ENCODE measurements around the gene GFI1. TPM values are rescaled to one million over a fixed set of nuclear protein-coding genes. Genes with fewer than 3 reads are reported as not detected.
A peak's percentile ranks its signal among the peaks of the same experiment; 100 is the strongest.

The GFI1 gene
- total and polyA plus RNA-seq, 2 experiments from 2014 or later, result 0.10 TPM; not detected in 1

DNA sequence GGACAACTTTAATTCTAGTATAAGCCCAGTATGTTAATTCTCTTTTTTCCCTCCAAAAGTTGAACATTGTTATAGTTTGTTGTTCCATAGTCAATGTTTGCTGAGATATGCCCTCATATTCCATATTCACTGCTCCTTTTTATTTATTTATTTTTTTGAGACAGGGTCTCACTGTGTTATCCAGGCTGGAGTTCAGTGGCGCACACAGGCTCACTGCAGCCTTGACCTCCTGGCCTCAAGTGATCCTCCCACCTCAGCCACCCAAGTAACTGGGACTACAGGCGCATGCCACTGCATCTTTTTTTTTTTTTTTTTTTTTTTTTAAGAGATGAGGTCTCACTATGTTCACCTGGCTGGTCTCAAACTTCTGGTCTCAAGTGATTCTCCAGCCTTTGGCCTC lies 38.7 kb downstream of the GFI1 start:
- no peak overlapping the region for H3K4me2 ChIP-seq
- H3K27me3 ChIP-seq, result no peaks in the 10 kb centered on the region
- no peaks in the 10 kb centered on the region for H4K20me1 ChIP-seq (ENCODE audit: insufficient read depth, poor library complexity, severe bottlenecking)
- no peak for DNase-seq (ENCODE audit: low spot score)
- TF ChIP-seq EZH2 (IDR thresholded peaks at IDR 0.05; ENCODE audit: borderline replicate concordance), result no peak
- no peak for TF ChIP-seq EZH2phosphoT487 (IDR thresholded peaks at IDR 0.05; ENCODE audit: low read depth, severe bottlenecking, unreplicated experiment)
- TF ChIP-seq, protein P1, sequence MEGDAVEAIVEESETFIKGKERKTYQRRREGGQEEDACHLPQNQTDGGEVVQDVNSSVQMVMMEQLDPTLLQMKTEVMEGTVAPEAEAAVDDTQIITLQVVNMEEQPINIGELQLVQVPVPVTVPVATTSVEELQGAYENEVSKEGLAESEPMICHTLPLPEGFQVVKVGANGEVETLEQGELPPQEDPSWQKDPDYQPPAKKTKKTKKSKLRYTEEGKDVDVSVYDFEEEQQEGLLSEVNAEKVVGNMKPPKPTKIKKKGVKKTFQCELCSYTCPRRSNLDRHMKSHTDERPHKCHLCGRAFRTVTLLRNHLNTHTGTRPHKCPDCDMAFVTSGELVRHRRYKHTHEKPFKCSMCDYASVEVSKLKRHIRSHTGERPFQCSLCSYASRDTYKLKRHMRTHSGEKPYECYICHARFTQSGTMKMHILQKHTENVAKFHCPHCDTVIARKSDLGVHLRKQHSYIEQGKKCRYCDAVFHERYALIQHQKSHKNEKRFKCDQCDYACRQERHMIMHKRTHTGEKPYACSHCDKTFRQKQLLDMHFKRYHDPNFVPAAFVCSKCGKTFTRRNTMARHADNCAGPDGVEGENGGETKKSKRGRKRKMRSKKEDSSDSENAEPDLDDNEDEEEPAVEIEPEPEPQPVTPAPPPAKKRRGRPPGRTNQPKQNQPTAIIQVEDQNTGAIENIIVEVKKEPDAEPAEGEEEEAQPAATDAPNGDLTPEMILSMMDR (IDR thresholded peaks at IDR 0.05; ENCODE audit: poor library complexity), result no peak
- H3K9me2 ChIP-seq (replicated peaks; ENCODE audit: insufficient read depth), result no peaks in the 10 kb centered on the region
- no peaks in the 10 kb centered on the region for H3K36me3 ChIP-seq (replicated peaks; ENCODE audit: insufficient read depth, low read depth)
- no peak overlapping the region for H3K27ac ChIP-seq
- H3K9me3 ChIP-seq (ENCODE audit: low read depth), result no peaks in the 10 kb centered on the region
- no peaks in the 10 kb centered on the region for H3K79me2 ChIP-seq
- H3K4me1 ChIP-seq (ENCODE audit: insufficient read depth), result no peaks in the 10 kb centered on the region
- H3K4me3 ChIP-seq, result no peak overlapping the region
- no peak overlapping the region for H2AFZ ChIP-seq
- 86% methylated on average over 2 of the region's 2 CpGs for WGBS (ENCODE audit: low lambda C conversion rate, missing lambda C conversion rate)

DNA sequence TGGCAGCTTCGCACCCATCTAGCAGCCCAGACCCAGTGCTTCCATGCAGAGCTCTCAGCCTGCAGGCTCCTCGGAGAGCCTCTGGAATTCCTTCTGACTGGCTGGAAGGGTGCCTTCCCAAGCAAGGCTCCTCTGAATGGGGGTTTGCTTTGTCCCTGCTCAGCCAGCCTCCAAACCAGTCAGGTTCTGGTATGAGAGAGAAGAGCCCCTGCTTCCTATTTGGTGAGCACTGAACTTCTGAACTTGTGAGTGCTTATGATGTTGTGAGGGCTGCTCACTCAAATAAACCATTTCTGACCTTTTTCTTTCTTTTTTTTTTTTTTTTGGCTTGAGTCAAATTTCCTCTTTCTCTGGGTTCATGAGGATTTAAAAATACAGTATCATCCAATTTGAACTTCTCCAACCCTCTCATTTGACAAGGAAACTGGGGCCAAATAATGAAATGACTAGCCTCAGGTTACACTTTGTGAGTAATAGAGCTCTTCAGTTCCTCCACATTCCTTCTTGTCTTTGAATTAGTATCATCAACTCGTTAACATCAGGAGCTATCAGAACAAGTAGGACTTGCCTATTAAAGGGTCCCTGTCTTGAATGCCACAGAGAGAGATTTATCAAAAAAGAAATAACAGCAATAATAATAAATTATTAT lies 39.6 kb downstream of the GFI1 start:
- H3K4me3 ChIP-seq, result no peak overlapping the region
- H4K20me1 ChIP-seq (ENCODE audit: insufficient read depth, poor library complexity, severe bottlenecking), result no peaks in the 10 kb centered on the region
- 48% methylated on average over 3 of the region's 3 CpGs for WGBS (ENCODE audit: low lambda C conversion rate, missing lambda C conversion rate)
- H3K27me3 ChIP-seq, result no peaks in the 10 kb centered on the region
- H3K27ac ChIP-seq, result no peak overlapping the region
- no peaks in the 10 kb centered on the region for H3K4me1 ChIP-seq (ENCODE audit: insufficient read depth)
- no peak overlapping the region for H3K4me2 ChIP-seq
- TF ChIP-seq EZH2 (IDR thresholded peaks at IDR 0.05; ENCODE audit: borderline replicate concordance), result no peak
- TF ChIP-seq, protein P1 (IDR thresholded peaks at IDR 0.05; ENCODE audit: poor library complexity), result no peak
- TF ChIP-seq EZH2phosphoT487 (IDR thresholded peaks at IDR 0.05; ENCODE audit: low read depth, severe bottlenecking, unreplicated experiment), result no peak
- no peaks in the 10 kb centered on the region for H3K9me2 ChIP-seq (replicated peaks; ENCODE audit: insufficient read depth)
- no peak for DNase-seq (ENCODE audit: low spot score)
- no peaks in the 10 kb centered on the region for H3K9me3 ChIP-seq (ENCODE audit: low read depth)
- H3K36me3 ChIP-seq (replicated peaks; ENCODE audit: insufficient read depth, low read depth), result no peaks in the 10 kb centered on the region
- no peaks in the 10 kb centered on the region for H3K79me2 ChIP-seq
- no peak overlapping the region for H2AFZ ChIP-seq

- H3K27me3 ChIP-seq, result no peaks in the 10 kb centered on the region
- 25% methylated on average over 2 of the region's 2 CpGs for WGBS (ENCODE audit: low lambda C conversion rate, missing lambda C conversion rate)
- H3K36me3 ChIP-seq (replicated peaks; ENCODE audit: insufficient read depth, low read depth), result no peaks in the 10 kb centered on the region
- H3K9me2 ChIP-seq (replicated peaks; ENCODE audit: insufficient read depth), result no peaks in the 10 kb centered on the region
- no peaks in the 10 kb centered on the region for H3K9me3 ChIP-seq (ENCODE audit: low read depth)
- H3K4me2 ChIP-seq, result no peak overlapping the region
- peak; percentile 37 for DNase-seq (ENCODE audit: low spot score)
- no peak overlapping the region for H3K27ac ChIP-seq
- TF ChIP-seq EZH2phosphoT487 (IDR thresholded peaks at IDR 0.05; ENCODE audit: low read depth, severe bottlenecking, unreplicated experiment) (no peak), EZH2 (IDR thresholded peaks at IDR 0.05; ENCODE audit: borderline replicate concordance) (no peak)
- TF ChIP-seq, protein P1 (IDR thresholded peaks at IDR 0.05; ENCODE audit: poor library complexity), result no peak
- H4K20me1 ChIP-seq (ENCODE audit: insufficient read depth, poor library complexity, severe bottlenecking), result no peaks in the 10 kb centered on the region
- no peak overlapping the region for H3K4me3 ChIP-seq
- no peaks in the 10 kb centered on the region for H3K4me1 ChIP-seq (ENCODE audit: insufficient read depth)
- H2AFZ ChIP-seq, result no peak overlapping the region
- H3K79me2 ChIP-seq, result no peaks in the 10 kb centered on the region
These were observed 40.2 kb downstream of the GFI1 start for GRCh38 chr1:92446546-92446945.
